ENCODE data around the gene RSBN1. TPM values are rescaled to one million over a fixed set of nuclear protein-coding genes. Genes with fewer than 3 reads are reported as not detected.
"Not testable (repeated sequence)": the region's sequence is repeated elsewhere in the genome, so short reads cannot be mapped to it uniquely, and the experiment has no call there.

Gene RSBN1
- total RNA-seq, 1 experiment from 2014 or later, result 4.0 TPM

GRCh38 chr1:113744114-113744513 lies 68.2 kb downstream of the RSBN1 start:
- no peak for DNase-seq (ENCODE audit: low spot score)

DNA sequence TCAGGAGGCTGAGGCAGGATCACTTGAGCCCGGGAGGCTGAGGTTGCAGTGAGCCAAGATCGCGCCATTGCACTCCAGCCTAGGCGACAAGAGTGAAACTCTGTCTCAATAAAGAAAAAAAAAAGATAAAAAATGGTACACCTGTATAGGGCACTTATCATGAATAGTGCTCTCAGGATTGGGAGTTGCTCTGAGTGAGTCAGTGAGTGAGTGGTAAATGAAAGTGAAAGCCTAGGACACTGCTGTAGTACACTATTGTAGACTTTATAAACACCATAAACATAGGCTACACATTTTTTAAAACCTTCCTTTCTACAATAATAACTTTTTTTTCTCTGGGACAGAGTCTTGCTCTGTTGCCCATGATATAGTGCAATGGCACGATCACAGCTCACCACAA lies 69.8 kb downstream of the RSBN1 start:
- DNase-seq (ENCODE audit: low spot score), result no peak

GRCh38 chr1:113734357-113735055 lies 77.8 kb downstream of the RSBN1 start:
- no peak for DNase-seq (ENCODE audit: low spot score)

DNA sequence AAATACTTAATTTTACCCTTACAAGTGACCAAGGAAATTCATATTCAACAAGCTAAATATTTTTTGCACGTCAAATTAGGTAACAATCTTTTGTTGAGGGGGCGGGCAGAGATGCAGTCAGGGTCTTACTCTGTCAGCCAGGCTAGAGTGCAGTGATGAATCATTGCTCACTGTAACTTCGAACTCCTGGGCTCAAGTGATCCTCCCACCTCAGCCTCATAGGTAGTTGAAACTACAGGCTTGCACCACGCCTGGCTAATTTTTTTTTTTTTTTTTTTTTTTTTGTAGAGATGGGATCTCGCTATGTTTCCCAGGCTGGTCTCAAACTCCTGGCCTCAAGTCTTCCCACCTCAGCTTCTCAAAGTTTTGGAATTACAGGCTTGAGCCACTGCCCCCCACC lies 79.5 kb downstream of the RSBN1 start:
- DNase-seq (ENCODE audit: low spot score), result no peak

DNA sequence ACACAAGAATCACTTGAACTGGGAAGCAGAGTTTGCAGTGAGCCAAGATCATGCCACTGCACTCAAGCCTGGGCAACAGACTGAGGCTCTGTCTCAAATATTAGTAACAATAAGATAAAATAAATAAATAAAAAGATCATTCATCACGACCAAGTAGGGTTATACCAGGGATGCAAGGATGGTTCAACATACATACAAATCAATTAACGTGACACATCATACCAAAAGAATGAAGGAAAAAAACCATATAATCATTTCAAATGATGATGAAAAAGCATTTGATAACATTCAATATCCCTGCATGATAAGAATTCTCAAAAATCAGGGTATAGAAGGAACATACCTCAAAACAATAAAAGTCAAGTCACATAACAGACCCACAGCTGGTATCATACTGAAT lies 91.3 kb downstream of the RSBN1 start:
- DNase-seq (ENCODE audit: low spot score), result no peak

DNA sequence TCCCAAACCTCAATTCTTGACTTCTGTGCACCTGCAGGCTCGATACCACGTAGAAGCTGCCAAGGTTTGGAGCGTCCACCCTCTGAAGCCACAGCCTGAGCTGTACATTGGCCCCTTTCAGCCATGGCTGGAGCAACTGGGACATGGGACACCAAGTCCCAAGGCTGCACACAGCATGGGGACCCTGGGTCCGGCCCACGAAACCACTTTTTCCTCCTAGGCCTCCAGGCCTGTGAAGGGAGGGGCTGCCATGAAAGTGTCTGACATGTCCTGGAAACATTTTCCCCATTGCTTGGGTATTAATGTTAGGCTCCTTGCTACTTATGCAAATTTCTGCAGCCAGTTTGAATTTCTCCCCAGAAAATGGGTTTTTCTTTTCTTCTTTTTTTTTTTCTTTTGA lies 93.7 kb downstream of the RSBN1 start:
- not testable (repeated sequence) for DNase-seq (ENCODE audit: low spot score)

DNA sequence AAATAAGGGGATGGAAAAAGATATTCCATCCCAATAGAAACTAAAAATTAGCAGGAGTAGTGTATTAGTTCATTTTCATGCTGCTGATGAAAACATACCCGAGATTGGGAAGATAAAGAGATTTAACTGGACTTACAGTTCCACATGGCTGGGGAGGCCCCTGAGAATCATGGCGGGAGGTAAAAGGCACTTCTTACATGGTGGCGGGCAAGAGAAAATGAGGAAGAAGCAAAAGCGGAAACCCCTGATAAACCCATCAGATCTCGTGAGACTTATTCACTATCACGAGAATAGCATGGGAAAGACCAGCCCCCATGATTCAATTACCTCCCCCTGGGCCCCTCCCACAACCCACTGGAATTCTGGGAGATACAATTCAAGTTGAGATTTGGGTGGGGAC lies 94.8 kb downstream of the RSBN1 start:
- not testable (repeated sequence) for DNase-seq (ENCODE audit: low spot score)

- DNase-seq (ENCODE audit: low spot score), result no peak
Observed at GRCh38 chr1:113714606-113715269, 97.5 kb downstream of the RSBN1 start.

Other genes with a start within 250 kb of the RSBN1 start
- gene PHTF1, start 53.0 kb downstream of the RSBN1 start, total RNA-seq (2014; rRNA removed; shearing (Covaris generic)), result 11.7 and 16.7 TPM in 2 replicates
- 0.05 TPM in 1 of 2 replicates, not detected in the other for gene PTPN22, start 59.2 kb upstream of the RSBN1 start, total RNA-seq (2014; rRNA removed; shearing (Covaris generic))
- gene BCL2L15, start 75.1 kb upstream of the RSBN1 start, total RNA-seq (2014; rRNA removed; shearing (Covaris generic)), result 18.2 and 23.4 TPM in 2 replicates
- gene AP4B1, start 92.3 kb upstream of the RSBN1 start, total RNA-seq (2014; rRNA removed; shearing (Covaris generic)), result 6.7 and 12.5 TPM in 2 replicates
- gene DCLRE1B, start 92.8 kb upstream of the RSBN1 start, total RNA-seq (2014; rRNA removed; shearing (Covaris generic)), result 6.2 and 7.3 TPM in 2 replicates
- gene HIPK1, start 116.8 kb upstream of the RSBN1 start, total RNA-seq (2014; rRNA removed; shearing (Covaris generic)), result 18.9 and 19.4 TPM in 2 replicates
- gene OLFML3, start 167.0 kb upstream of the RSBN1 start, total RNA-seq (2014; rRNA removed; shearing (Covaris generic)), result 0.03 TPM in 1 of 2 replicates, not detected in the other

Data from HT-29 (cell line).